Calu3 (cell line): ENCODE measurements around the gene LY6G6F. TPM values are rescaled to one million over a fixed set of nuclear protein-coding genes. Genes with fewer than 3 reads are reported as not detected.

ENCODE experiments used
- BruUV-seq: library from RNA; stranded (reverse); fragments of 400-500 nt; replicated peaks from 2 replicates; lab custom pipeline; 2021; lab: Mats Ljungman, UMichigan
- CTCF ChIA-PET: fragments of 300-600 bp; sonication (Branson Sonifier 250); formaldehyde crosslinking; loops from one replicate; lab custom pipeline; 2022; ENCODE audit warnings: antibody characterized with exemption; lab: Charles Lee
- DNase-seq: peaks from one replicate; pipeline ENCODE4 v3.0.0; 2022
- H3K27ac Mint-ChIP-seq: one replicate; pipeline ENCODE4 v1.8.0; 2022; ENCODE audit warnings: mixed read lengths; ENCODE audit not compliant: unreplicated experiment
- H3K27me3 Mint-ChIP-seq: one replicate; pipeline ENCODE4 v1.8.0; 2022; ENCODE audit warnings: mixed read lengths; ENCODE audit not compliant: unreplicated experiment
- H3K36me3 Mint-ChIP-seq: one replicate; pipeline ENCODE4 v1.8.0; 2022; ENCODE audit warnings: mild to moderate bottlenecking, moderate library complexity, mixed read lengths; ENCODE audit not compliant: insufficient read depth, unreplicated experiment
- H3K4me1 Mint-ChIP-seq: one replicate; pipeline ENCODE4 v1.8.0; 2022; ENCODE audit warnings: mild to moderate bottlenecking, low read depth, mixed read lengths; ENCODE audit not compliant: unreplicated experiment
- H3K4me3 Mint-ChIP-seq: one replicate; pipeline ENCODE4 v1.8.0; 2022; ENCODE audit warnings: mild to moderate bottlenecking, low read depth, moderate library complexity, mixed read lengths; ENCODE audit not compliant: unreplicated experiment
- H3K9me3 Mint-ChIP-seq: one replicate; pipeline ENCODE4 v1.8.0; 2022; ENCODE audit warnings: low read depth, mixed read lengths; ENCODE audit not compliant: unreplicated experiment
- intact Hi-C: fragments of 100-400 bp; cut with micrococcal nuclease; formaldehyde crosslinking; loops from one replicate; pipeline ENCODE4 v1.10.0; 2022; ENCODE audit not compliant: unreplicated experiment
- total RNA-seq: library from RNA; stranded (reverse); gene quantifications from 2 replicates; pipeline ENCODE4 v1.2.3, GENCODE V29; 2022
- TF ChIP-seq, protein P1 (sequence below): fragments of 200-600 bp; IDR thresholded peaks from one replicate; pipeline ENCODE4 v1.8.0; 2022; ENCODE audit warnings: antibody characterized with exemption; ENCODE audit not compliant: unreplicated experiment

LY6G6F gene
- total RNA-seq, 1 experiment from 2014 or later: not detected

DNA sequence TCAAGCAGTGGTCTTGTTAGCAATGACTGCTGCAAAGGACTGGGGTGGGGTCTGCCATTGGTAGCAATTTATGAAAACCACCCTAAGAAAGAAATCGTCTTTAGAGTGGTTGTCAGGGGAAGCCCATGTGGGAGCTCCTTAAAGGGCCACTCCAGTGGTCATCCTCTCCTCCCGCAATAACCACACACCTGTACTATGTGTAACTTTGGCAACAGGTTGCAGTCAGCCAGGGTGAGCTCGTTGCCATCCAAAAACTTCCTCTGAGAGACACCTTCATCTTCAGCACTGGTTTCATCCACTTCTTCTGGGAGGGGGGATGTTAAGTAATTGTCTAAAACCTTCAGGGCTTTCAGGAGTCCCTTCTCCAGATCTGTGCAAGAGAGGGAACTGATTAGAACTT, 25.4 kb downstream of the LY6G6F start:
- TSS peak; percentile 0 for BruUV-seq
- Mint-ChIP-seq H3K27me3 (no peaks in the 10 kb centered on the region), H3K9me3 (no peaks in the 10 kb centered on the region), H3K4me3 (no peak overlapping the region), H3K27ac (no peak overlapping the region), H3K36me3 (peaks cover 92% of the 10 kb centered on the region), H3K4me1 (peaks cover 34% of the 10 kb centered on the region)
- CTCF ChIA-PET: no interaction called here
- intact Hi-C loops: no loop called here
- TF ChIP-seq, protein P1, sequence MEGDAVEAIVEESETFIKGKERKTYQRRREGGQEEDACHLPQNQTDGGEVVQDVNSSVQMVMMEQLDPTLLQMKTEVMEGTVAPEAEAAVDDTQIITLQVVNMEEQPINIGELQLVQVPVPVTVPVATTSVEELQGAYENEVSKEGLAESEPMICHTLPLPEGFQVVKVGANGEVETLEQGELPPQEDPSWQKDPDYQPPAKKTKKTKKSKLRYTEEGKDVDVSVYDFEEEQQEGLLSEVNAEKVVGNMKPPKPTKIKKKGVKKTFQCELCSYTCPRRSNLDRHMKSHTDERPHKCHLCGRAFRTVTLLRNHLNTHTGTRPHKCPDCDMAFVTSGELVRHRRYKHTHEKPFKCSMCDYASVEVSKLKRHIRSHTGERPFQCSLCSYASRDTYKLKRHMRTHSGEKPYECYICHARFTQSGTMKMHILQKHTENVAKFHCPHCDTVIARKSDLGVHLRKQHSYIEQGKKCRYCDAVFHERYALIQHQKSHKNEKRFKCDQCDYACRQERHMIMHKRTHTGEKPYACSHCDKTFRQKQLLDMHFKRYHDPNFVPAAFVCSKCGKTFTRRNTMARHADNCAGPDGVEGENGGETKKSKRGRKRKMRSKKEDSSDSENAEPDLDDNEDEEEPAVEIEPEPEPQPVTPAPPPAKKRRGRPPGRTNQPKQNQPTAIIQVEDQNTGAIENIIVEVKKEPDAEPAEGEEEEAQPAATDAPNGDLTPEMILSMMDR: no peak
- DNase-seq: no peak

DNA sequence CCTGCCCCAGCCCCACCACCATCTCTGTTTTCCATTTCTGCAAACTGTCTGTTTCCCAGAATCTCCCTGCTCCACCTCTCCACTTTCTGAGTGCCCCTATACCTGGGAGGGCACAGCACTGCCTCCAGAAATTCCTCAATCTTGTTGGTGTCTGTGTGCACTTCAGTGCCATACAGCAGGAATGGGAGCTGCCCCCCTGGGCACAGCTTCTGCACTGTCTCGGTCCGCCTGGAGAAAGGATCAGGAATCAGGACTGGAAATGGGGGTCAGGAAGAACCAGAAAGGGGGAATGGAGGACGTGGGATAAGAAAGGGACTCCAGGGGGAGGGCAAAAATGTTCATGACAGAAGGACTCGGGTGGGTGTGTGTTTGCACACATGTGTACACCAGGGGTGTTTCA, 27.1 kb downstream of the LY6G6F start:
- peaks cover 99% of the 10 kb centered on the region for H3K36me3 Mint-ChIP-seq
- no peaks in the 10 kb centered on the region for H3K9me3 Mint-ChIP-seq
- H3K4me3 Mint-ChIP-seq: peak overlapping the region; percentile 98
- DNase-seq: no peak
- peak overlapping the region; percentile 94 for H3K27ac Mint-ChIP-seq
- TF ChIP-seq, protein P1: no peak
- CTCF ChIA-PET: interaction anchor here (0.7 kb wide), 1 partner anchor 197 kb away, joined by 3 read pairs; no protein-coding TSS in a partner anchor
- intact Hi-C loops: no loop called here
- BruUV-seq: no TSS peak
- peaks cover 51% of the 10 kb centered on the region for H3K4me1 Mint-ChIP-seq
- H3K27me3 Mint-ChIP-seq: no peaks in the 10 kb centered on the region

DNA sequence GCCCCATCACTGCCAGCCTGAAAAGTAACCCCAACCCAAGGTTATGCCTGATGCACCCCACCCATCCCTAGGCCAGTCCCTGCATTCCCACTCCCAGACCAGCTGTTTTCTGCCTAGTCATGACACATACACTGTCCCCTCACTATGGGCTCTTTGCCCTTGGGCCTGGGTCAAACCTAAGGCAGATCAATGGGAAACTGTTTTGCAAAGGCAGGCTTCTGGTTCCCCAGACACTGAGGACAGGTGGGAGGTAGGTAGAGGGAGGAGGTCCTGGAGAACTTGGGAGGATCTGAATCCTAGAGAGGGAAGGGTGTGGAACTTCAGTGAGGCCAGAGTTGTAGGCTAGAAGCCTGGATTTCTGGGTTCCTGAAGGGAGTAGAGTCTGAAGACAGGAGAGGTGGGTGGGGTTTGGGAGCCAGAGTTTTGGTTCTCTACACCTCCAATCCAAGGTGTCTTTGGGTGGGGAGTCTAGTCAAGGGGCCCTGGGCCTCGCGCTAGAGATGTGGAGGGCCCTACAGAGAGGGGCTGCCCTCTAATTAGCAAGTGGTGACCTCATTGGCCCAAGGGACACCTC, 27.7 kb downstream of the LY6G6F start:
- Mint-ChIP-seq H3K27me3 (no peaks in the 10 kb centered on the region), H3K4me3 (peak overlapping the region; percentile 98), H3K27ac (peak overlapping the region; percentile 94), H3K4me1 (peaks cover 57% of the 10 kb centered on the region), H3K9me3 (no peaks in the 10 kb centered on the region), H3K36me3 (peaks cover 99% of the 10 kb centered on the region)
- no peak for DNase-seq
- TF ChIP-seq, protein P1: no peak
- CTCF ChIA-PET: interaction anchor here (1.0 to 1.6 kb wide), 4 partner anchors 12 to 45 kb away, joined by 3 to 5 read pairs (median 4); partner anchors contain the start of gene MPIG6B
- intact Hi-C loops: no loop called here
- BruUV-seq: no TSS peak

DNA sequence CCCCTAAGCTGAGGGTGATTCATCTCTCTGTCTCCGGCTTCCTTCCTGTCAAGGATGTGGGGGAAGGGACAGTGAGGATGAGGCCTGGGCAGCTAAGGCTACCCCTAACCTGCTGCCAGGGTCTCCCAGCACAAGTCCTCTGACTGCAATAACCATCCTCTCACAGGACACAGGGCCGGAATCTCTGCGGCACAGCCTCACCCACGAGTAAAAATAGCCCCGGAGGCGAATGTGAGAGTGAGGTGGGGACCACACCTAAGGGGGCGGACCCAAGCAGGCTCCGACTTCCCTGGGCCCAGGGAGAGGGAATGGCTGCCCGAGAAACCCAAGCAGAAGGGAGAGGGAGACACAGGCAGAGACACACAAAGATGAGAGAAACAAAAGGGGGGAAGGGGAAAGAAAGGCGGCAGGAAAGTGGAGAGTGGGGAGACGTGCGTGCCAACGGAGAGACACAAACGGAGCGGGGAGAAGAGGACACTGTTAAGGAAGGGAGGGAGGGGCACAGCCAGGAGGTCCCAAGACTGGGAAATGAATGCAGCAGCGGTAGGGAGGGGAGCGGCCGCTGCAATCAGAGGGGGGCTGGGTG, 28.2 kb downstream of the LY6G6F start:
- H3K27ac Mint-ChIP-seq: peak overlapping the region; percentile 94
- no TSS peak for BruUV-seq
- H3K27me3 Mint-ChIP-seq: no peaks in the 10 kb centered on the region
- no peaks in the 10 kb centered on the region for H3K9me3 Mint-ChIP-seq
- CTCF ChIA-PET: interaction anchor here (0.6 to 1.6 kb wide), 9 partner anchors 12 to 185 kb away, joined by 3 to 5 read pairs (median 3); partner anchors contain the start of genes ABHD16A and MPIG6B
- DNase-seq: peak; percentile 77
- peaks cover 99% of the 10 kb centered on the region for H3K36me3 Mint-ChIP-seq
- H3K4me3 Mint-ChIP-seq: peak overlapping the region; percentile 98
- TF ChIP-seq, protein P1: no peak
- intact Hi-C loops: loop anchor here (5.0 kb wide), 1 partner anchor 33 kb away; the partner anchor contains the start of gene ABHD16A
- H3K4me1 Mint-ChIP-seq: peaks cover 60% of the 10 kb centered on the region
